ENCODE measurements around the gene NLK. TPM values are rescaled to one million over a fixed set of nuclear protein-coding genes. Genes with fewer than 3 reads are reported as not detected.

The NLK gene
- total RNA-seq, 4 donors from 2014 or later, result 7.7 to 20.8 (median 11.5) TPM

DNA sequence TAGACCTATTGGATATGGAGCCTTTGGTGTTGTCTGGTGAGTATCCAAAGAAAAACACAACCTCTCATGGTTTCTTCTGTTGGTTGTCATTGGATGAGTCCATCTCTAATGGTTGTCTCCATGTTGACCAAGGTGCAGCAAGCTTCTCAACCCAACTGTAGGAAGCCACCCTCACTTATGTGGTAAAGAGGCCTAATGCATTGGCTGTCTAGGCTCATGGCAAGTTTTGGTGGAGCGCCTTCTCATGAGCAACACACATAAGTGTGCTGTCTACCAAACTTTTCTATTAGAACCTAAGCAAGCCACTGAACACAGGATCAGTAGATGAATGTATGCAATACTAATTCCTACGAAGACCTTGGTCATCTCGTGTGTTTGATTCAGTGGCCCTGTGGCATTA, 819 bp downstream of the NLK start:
- Histone ChIP-seq H3K36me3 (no peaks in the 10 kb centered on the region), H3K4me3 (no peak overlapping the region), H3K9me3 (no peaks in the 10 kb centered on the region), H3K27ac (no peak overlapping the region), H3K27me3 (no peaks in the 10 kb centered on the region), H3K4me1 (peaks cover 37% of the 10 kb centered on the region)
- WGBS, result 91% methylated on average over 3 of the region's 3 CpGs
- no peak for TF ChIP-seq POLR2A (IDR thresholded peaks at IDR 0.05)
- TF ChIP-seq POLR2AphosphoS5 (IDR thresholded peaks at IDR 0.05), result no peak
- no peak for DNase-seq (ENCODE audit: low spot score in 2 of 2)

DNA sequence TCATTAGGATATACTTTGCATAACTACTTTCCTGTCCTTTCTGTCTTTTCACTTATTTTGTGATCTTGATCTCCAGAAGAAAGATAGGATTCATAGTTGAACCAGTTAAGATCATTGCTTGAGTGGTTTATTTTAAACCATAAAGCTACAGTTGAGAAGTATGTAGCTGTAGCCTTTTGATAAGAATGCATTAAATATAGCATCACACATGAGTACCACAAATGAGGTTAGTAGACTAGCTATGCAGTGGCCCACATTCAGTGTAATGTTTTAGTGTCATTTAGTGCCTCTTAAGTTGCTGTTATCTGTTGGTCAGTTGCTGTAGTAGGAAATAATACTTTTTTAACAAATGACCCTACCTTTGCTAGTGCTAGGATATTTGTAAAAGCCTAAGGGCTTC, 1.3 kb downstream of the NLK start:
- Histone ChIP-seq H3K27ac (no peak overlapping the region), H3K4me3 (no peak overlapping the region), H3K27me3 (no peaks in the 10 kb centered on the region), H3K36me3 (no peaks in the 10 kb centered on the region), H3K9me3 (no peaks in the 10 kb centered on the region), H3K4me1 (peaks cover 37% of the 10 kb centered on the region)
- TF ChIP-seq POLR2AphosphoS5 (IDR thresholded peaks at IDR 0.05) (no peak), EP300 (IDR thresholded peaks at IDR 0.05) (no peak), POLR2A (IDR thresholded peaks at IDR 0.05) (no peak)
- TF ChIP-seq, protein P1, sequence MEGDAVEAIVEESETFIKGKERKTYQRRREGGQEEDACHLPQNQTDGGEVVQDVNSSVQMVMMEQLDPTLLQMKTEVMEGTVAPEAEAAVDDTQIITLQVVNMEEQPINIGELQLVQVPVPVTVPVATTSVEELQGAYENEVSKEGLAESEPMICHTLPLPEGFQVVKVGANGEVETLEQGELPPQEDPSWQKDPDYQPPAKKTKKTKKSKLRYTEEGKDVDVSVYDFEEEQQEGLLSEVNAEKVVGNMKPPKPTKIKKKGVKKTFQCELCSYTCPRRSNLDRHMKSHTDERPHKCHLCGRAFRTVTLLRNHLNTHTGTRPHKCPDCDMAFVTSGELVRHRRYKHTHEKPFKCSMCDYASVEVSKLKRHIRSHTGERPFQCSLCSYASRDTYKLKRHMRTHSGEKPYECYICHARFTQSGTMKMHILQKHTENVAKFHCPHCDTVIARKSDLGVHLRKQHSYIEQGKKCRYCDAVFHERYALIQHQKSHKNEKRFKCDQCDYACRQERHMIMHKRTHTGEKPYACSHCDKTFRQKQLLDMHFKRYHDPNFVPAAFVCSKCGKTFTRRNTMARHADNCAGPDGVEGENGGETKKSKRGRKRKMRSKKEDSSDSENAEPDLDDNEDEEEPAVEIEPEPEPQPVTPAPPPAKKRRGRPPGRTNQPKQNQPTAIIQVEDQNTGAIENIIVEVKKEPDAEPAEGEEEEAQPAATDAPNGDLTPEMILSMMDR (IDR thresholded peaks at IDR 0.05), result no peak
- no peak for DNase-seq (ENCODE audit: low spot score in 2 of 2)

DNA sequence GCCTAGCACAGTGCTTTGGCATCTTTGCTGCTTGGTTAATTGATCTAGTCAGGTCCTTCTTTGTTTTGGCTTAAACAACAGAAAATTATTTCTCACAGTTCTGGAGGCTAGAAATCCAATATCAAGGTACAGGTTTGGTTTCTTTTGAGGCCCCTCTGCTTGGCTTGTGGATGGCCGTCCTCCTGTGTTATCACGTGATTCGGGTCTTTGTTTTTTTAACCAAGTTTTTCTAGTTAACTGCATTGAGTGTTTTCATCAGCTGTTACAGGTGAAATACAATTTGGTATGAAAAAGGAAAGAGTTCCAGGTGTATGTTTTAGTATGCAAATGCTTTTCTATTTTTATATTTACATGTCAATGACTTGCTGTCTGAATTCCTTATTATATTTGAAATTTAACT, 2.8 kb downstream of the NLK start:
- TF ChIP-seq, protein P1 (IDR thresholded peaks at IDR 0.05), result no peak
- TF ChIP-seq EP300 (IDR thresholded peaks at IDR 0.05), result no peak
- TF ChIP-seq POLR2AphosphoS5 (IDR thresholded peaks at IDR 0.05), result no peak
- no peak for TF ChIP-seq POLR2A (IDR thresholded peaks at IDR 0.05)
- WGBS, result 86% methylated on average over 3 of the region's 3 CpGs
- peaks cover 37% of the 10 kb centered on the region for H3K4me1 ChIP-seq

DNA sequence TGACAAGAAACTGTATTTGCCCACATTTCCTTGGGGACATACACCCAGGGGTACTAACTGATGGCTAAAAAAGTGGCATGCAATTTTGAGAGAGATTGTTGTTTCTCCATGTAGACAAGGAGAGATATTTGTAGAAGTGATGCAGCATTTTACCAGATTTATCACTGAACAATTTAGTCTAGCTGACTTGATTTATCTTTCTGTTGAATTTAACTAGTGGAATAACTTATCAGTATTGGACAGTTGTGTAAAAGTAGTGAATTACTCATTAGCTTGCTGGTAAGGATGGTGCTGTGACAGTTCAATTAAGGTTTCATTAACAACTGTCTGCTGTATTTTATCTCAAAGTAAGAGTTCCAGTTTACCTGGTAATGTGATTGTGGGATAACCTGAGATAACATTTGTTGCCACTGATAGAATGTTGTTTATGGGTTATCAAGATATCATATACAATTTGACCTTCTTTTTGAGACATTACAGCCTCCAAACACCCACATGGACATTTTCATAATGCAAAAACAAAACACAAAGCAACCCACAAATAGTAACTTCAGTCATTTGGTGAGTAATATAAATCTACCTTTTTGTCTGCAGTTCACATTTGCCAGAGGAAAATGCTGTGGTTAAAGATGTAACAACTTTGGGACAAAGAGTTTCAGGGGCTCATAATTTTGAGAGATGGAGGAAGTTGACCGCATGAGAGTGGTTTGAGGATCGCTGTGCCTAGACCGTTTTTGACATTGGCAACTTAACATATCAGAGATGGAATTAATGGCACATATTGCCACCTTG, 3.8 kb downstream of the NLK start:
- no peaks in the 10 kb centered on the region for H3K36me3 ChIP-seq
- TF ChIP-seq POLR2AphosphoS5 (IDR thresholded peaks at IDR 0.05), result no peak
- TF ChIP-seq POLR2A (IDR thresholded peaks at IDR 0.05), result no peak
- TF ChIP-seq, protein P1 (IDR thresholded peaks at IDR 0.05), result no peak
- TF ChIP-seq EP300 (IDR thresholded peaks at IDR 0.05), result no peak
- 78% methylated on average over 3 of the region's 3 CpGs for WGBS
- H3K27me3 ChIP-seq, result no peaks in the 10 kb centered on the region
- no peaks in the 10 kb centered on the region for H3K9me3 ChIP-seq
- DNase-seq (ENCODE audit: low spot score in 2 of 2), result no peak
- no peak overlapping the region for H3K27ac ChIP-seq
- H3K4me3 ChIP-seq, result no peak overlapping the region
- peaks cover 37% of the 10 kb centered on the region for H3K4me1 ChIP-seq

More for the DNA sequence above, 2.8 kb downstream of the NLK start:
- no peak overlapping the region for H3K4me3 ChIP-seq
- no peaks in the 10 kb centered on the region for H3K27me3 ChIP-seq
- no peaks in the 10 kb centered on the region for H3K36me3 ChIP-seq
- no peak overlapping the region for H3K27ac ChIP-seq
- no peak for DNase-seq (ENCODE audit: low spot score in 2 of 2)
- H3K9me3 ChIP-seq, result no peaks in the 10 kb centered on the region

DNA sequence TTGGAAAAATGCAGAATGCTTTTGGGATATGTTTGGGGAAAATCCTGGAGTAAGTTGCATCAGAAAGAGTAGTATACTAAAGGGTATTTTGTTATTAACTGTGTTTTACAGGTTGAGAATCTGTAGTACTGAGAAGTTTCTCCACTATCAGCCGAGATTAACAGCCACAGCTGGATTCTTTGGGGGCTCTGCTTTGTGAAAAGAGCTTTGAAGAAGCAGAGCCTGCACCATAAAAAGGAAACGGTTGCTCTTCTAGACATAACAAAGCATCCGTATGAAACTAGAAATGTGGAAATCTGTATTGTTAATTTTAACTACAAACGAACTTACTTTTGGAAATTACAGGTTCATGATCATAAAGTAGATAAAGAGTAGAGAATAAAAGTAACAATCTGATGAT, 5.3 kb downstream of the NLK start:
- no peaks in the 10 kb centered on the region for H3K27me3 ChIP-seq
- TF ChIP-seq EP300 (IDR thresholded peaks at IDR 0.05) (no peak), POLR2AphosphoS5 (IDR thresholded peaks at IDR 0.05) (no peak), POLR2A (IDR thresholded peaks at IDR 0.05) (no peak)
- TF ChIP-seq, protein P1 (IDR thresholded peaks at IDR 0.05), result no peak
- no peak overlapping the region for H3K4me3 ChIP-seq
- no peaks in the 10 kb centered on the region for H3K9me3 ChIP-seq
- H3K27ac ChIP-seq, result no peak overlapping the region
- 47% methylated on average over 4 of the region's 4 CpGs for WGBS
- H3K4me1 ChIP-seq, result peaks cover 27% of the 10 kb centered on the region
- no peak for DNase-seq (ENCODE audit: low spot score in 2 of 2)
- no peaks in the 10 kb centered on the region for H3K36me3 ChIP-seq

Measured in suprapubic skin (tissue), 4 donors.